Measurements from ENCODE around the gene CWC27. TPM values are rescaled to one million over a fixed set of nuclear protein-coding genes. Genes with fewer than 3 reads are reported as not detected.

Gene CWC27, protein sequence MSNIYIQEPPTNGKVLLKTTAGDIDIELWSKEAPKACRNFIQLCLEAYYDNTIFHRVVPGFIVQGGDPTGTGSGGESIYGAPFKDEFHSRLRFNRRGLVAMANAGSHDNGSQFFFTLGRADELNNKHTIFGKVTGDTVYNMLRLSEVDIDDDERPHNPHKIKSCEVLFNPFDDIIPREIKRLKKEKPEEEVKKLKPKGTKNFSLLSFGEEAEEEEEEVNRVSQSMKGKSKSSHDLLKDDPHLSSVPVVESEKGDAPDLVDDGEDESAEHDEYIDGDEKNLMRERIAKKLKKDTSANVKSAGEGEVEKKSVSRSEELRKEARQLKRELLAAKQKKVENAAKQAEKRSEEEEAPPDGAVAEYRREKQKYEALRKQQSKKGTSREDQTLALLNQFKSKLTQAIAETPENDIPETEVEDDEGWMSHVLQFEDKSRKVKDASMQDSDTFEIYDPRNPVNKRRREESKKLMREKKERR
- total RNA-seq (10 to 100 TPM in 3 of 5 donors, 1 to 10 TPM in 1, not detected in 1; 5.8 to 25.7 (median 15.9) TPM), polyA plus RNA-seq (10 to 100 TPM; 12.1 to 16.5 (median 14.3) TPM)
- long read RNA-seq, donor 1, partial matches to known transcripts, result 0 of 1 reads
- long read RNA-seq, donor 1, other reads (novel, unspliced or antisense), result 0 of 1 reads
- long read RNA-seq, donor 2, transcript CWC27-201 (14 exons, 2,078 nt), result major isoform, 5 of 5 reads
- long read RNA-seq, donor 2, partial matches to known transcripts, result 0 of 5 reads
- long read RNA-seq, donor 2, other reads (novel, unspliced or antisense), result 0 of 5 reads
- long read RNA-seq, donor 3, result 0 reads
- long read RNA-seq, donor 4, partial matches to known transcripts, result 0 of 1 reads
- long read RNA-seq, donor 4, other reads (novel, unspliced or antisense), result 0 of 1 reads
- long read RNA-seq, donor 5, partial matches to known transcripts, result 0 of 1 reads
- long read RNA-seq, donor 5, other reads (novel, unspliced or antisense), result 0 of 1 reads
- long read RNA-seq, donor 6, transcript CWC27-201 (14 exons, 2,078 nt), result major isoform, 5 of 5 reads
- long read RNA-seq, donor 6, partial matches to known transcripts, result 0 of 5 reads
- long read RNA-seq, donor 6, other reads (novel, unspliced or antisense), result 0 of 5 reads
- long read RNA-seq, donor 7, partial matches to known transcripts, result 0 of 1 reads
- long read RNA-seq, donor 7, other reads (novel, unspliced or antisense), result 0 of 1 reads
- long read RNA-seq, donor 8, partial matches to known transcripts, result 0 of 2 reads
- long read RNA-seq, donor 8, other reads (novel, unspliced or antisense), result 0 of 2 reads
- long read RNA-seq, donor 9, partial matches to known transcripts, result 7 of 8 reads
- long read RNA-seq, donor 9, other reads (novel, unspliced or antisense), result 0 of 8 reads
- long read RNA-seq, donor 10, result 0 reads

DNA sequence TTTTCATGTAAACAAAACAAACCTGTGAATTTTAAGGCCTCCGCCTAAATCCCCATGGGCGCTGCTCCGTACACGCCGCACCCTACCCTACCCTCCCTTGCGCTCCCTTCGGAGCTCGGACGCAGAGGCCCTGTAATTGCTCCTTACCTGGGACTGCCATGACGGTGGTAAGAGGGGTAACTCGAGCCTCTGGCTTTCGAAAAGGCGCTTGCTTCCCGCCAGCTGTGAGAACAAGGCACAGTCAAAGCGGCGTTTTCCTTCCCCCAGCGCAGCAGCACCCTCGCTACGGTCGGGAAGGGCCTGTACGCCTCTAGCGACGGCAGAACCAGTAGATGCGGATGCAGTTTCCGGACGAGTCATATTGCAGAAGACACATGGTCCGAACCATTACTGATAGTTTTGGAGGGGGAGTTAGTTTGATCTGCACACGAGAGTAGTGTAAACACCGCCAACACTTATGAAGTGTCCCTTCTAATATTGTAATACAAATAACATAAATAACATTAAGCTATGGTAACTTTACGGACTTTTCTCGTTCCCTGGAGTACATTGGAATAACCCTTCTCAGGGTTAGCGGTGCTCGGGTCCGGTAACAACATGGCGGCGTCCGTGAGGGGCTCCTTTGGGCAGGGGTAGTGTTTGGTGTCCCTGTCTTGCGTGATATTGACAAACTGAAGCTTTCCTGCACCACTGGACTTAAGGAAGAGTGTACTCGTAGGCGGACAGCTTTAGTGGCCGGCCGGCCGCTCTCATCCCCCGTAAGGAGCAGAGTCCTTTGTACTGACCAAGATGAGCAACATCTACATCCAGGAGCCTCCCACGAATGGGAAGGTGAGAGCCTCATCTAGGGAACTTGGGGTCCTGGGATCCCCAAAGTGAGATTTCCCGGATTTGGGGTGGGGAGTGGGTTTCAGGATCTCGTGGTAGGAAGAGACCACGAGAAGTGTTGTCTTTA, at the start of gene CWC27, which contains the start of gene SREK1IP1:
Gene CWC27, plus strand, starts transcription at position 573 of the 955 bp plus-strand sequence. Its CDS starts 217 bp downstream, at position 790.
Gene SREK1IP1, minus strand, starts transcription at position 334 of the 955 bp plus-strand sequence. Its CDS starts 174 bp downstream, at position 160.
- no peaks in the 10 kb centered on the region for H3K9me3 ChIP-seq
- WGBS, 5 donors, result 0 to 2% (median 0%) methylated on average over 45 to 48 of the region's 48 CpGs
- H3K36me3 ChIP-seq, result peaks cover 0 to 11% (median 9%) of the 10 kb centered on the region in 4 donors
- intact Hi-C loops (cut with DNase I; ENCODE audit: low total_unique reads), result no loop called here
- H3K4me1 ChIP-seq, result peaks cover 35 to 72% (median 48%) of the 10 kb centered on the region in 4 donors
- H3K4me3 ChIP-seq, result peak within 1 kb of the TSS; percentile 67 to 98 (median 71)
- TF ChIP-seq, protein P1, sequence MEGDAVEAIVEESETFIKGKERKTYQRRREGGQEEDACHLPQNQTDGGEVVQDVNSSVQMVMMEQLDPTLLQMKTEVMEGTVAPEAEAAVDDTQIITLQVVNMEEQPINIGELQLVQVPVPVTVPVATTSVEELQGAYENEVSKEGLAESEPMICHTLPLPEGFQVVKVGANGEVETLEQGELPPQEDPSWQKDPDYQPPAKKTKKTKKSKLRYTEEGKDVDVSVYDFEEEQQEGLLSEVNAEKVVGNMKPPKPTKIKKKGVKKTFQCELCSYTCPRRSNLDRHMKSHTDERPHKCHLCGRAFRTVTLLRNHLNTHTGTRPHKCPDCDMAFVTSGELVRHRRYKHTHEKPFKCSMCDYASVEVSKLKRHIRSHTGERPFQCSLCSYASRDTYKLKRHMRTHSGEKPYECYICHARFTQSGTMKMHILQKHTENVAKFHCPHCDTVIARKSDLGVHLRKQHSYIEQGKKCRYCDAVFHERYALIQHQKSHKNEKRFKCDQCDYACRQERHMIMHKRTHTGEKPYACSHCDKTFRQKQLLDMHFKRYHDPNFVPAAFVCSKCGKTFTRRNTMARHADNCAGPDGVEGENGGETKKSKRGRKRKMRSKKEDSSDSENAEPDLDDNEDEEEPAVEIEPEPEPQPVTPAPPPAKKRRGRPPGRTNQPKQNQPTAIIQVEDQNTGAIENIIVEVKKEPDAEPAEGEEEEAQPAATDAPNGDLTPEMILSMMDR (IDR thresholded peaks at IDR 0.05), result peak in 2 of 7 experiments; percentile 17 to 30
- TF ChIP-seq POLR2AphosphoS5 (IDR thresholded peaks at IDR 0.05), result peak; percentile 74 to 97 (median 96)
- TF ChIP-seq EP300 (IDR thresholded peaks at IDR 0.05), result no peak
- peak in 2 of 4 donors; percentile 20 to 56 for TF ChIP-seq POLR2A (IDR thresholded peaks at IDR 0.05)
- peak; percentile 83 to 96 for DNase-seq
- no peaks in the 10 kb centered on the region for H3K27me3 ChIP-seq
- peak within 1 kb of the TSS; percentile 87 to 90 (median 89) for H3K27ac ChIP-seq

DNA sequence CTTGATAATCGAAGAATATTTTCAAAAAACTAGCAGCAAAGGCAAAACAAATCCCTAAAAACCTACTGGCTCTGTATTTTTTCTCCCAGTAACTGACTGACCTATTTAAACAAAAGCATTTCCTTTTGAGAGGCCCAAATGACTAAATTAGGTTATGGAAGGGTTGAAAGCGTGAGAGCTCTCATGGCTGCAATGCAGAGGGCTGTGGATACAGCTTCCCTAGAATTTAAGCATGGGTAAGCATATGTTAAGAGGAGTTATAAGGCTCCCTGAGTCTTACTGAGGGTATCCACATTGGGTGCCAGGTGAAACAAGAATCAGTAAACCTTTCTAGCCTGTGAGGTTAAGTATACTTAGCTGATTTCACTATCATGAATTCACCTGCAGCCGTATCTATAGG, 46.1 kb upstream of the CWC27 start:
- WGBS, 5 donors, result 64 to 90% (median 80%) methylated on average over 3 of the region's 3 CpGs
- intact Hi-C loops (cut with DNase I; ENCODE audit: low total_unique reads), result no loop called here

DNA sequence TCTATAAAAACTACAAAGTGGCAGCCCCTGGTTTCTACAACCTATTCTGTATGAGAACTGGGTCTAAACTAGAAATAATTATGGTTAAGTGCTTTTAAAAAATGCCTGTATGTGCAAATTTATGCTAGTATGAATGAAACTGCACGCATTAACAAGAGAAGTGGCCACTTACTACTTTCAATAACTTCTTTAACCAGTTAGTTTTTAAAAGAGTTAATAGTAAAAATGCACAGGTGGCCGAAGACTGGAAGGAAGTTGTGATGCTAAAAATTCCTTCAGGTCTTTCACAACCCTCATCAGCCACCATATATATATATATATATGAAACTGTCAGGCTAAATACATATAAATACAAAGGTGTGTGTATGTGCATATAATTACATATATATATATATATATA, 41.6 kb upstream of the CWC27 start:
- TF ChIP-seq, protein P1 (IDR thresholded peaks at IDR 0.05), result no peak
- no peak for TF ChIP-seq POLR2A (IDR thresholded peaks at IDR 0.05)
- no peak for TF ChIP-seq POLR2AphosphoS5 (IDR thresholded peaks at IDR 0.05)
- TF ChIP-seq EP300 (IDR thresholded peaks at IDR 0.05), result no peak
- Histone ChIP-seq H3K36me3 (peaks cover 6 to 84% (median 71%) of the 10 kb centered on the region in 4 donors), H3K27ac (no peak overlapping the region), H3K4me1 (no peaks in the 10 kb centered on the region), H3K27me3 (no peaks in the 10 kb centered on the region), H3K4me3 (no peak overlapping the region), H3K9me3 (no peaks in the 10 kb centered on the region)
- intact Hi-C loops (cut with DNase I; ENCODE audit: low total_unique reads), result no loop called here
- DNase-seq, result no peak
- WGBS, 5 donors, result 84 to 96% (median 95%) methylated on average over 2 of the region's 2 CpGs

More for the DNA sequence above, 46.1 kb upstream of the CWC27 start:
- no peak for TF ChIP-seq POLR2AphosphoS5 (IDR thresholded peaks at IDR 0.05)
- TF ChIP-seq POLR2A (IDR thresholded peaks at IDR 0.05), result no peak
- TF ChIP-seq, protein P1 (IDR thresholded peaks at IDR 0.05), result no peak
- TF ChIP-seq EP300 (IDR thresholded peaks at IDR 0.05), result no peak
- Histone ChIP-seq H3K27me3 (no peaks in the 10 kb centered on the region), H3K36me3 (peaks cover 6 to 63% (median 52%) of the 10 kb centered on the region in 4 donors), H3K4me1 (no peaks in the 10 kb centered on the region), H3K4me3 (no peak overlapping the region), H3K27ac (no peak overlapping the region), H3K9me3 (no peaks in the 10 kb centered on the region)
- no peak for DNase-seq

Measured in stomach (tissue), 19 donors.